GM12873 (cell line): Measurements from ENCODE around the gene KRTAP29-1.

ENCODE experiments used
- CTCF ChIP-seq: IDR thresholded peaks from 2 replicates; pipeline ENCODE4 v1.5.1; 2012; ENCODE audit warnings: low read depth, mild to moderate bottlenecking, moderate library complexity, low read length, control low read depth; ENCODE audit not compliant: insufficient read depth; ENCODE audit errors: missing control alignments

Gene KRTAP29-1

GRCh38 chr17:41326173-41327145 is 23.8 kb upstream of the KRTAP29-1 start:
- TF ChIP-seq CTCF = no peak

GRCh38 chr17:41325611-41326010 is 23.0 kb upstream of the KRTAP29-1 start:
- TF ChIP-seq CTCF = no peak

GRCh38 chr17:41325126-41325525 is 22.5 kb upstream of the KRTAP29-1 start:
- TF ChIP-seq CTCF = no peak

GRCh38 chr17:41324180-41325075 is 21.8 kb upstream of the KRTAP29-1 start:
- TF ChIP-seq CTCF = no peak

- no peak for TF ChIP-seq CTCF
Measured at GRCh38 chr17:41322903-41323895, 20.5 kb upstream of the KRTAP29-1 start.

- TF ChIP-seq CTCF = peak; percentile 78
Measured at GRCh38 chr17:41322094-41322902, 19.6 kb upstream of the KRTAP29-1 start.
